GM18519 (cell line): ENCODE results near the gene CDK5RAP2.

Experiments used
- ATAC-seq: cut with Tn5 transposase; IDR thresholded peaks from one replicate; pipeline ENCODE4 v1.9.1; 2021; ENCODE audit warnings: mild to moderate bottlenecking, moderate library complexity; ENCODE audit not compliant: unreplicated experiment, low FRiP score

CDK5RAP2 gene

GRCh38 chr9:120441426-120442307 lies 138.3 kb downstream of the CDK5RAP2 start:
- ATAC-seq: no peak

- no peak for ATAC-seq
These were observed 139.2 kb downstream of the CDK5RAP2 start for GRCh38 chr9:120440791-120441190.

- no peak for ATAC-seq
These were observed 140.0 kb downstream of the CDK5RAP2 start for GRCh38 chr9:120439926-120440325.

GRCh38 chr9:120438836-120439546 lies 141.0 kb downstream of the CDK5RAP2 start:
- no peak for ATAC-seq

GRCh38 chr9:120438111-120438510 lies 141.9 kb downstream of the CDK5RAP2 start:
- ATAC-seq: no peak

GRCh38 chr9:120436983-120437475 lies 142.9 kb downstream of the CDK5RAP2 start:
- no peak for ATAC-seq

- ATAC-seq: no peak
These were observed 143.5 kb downstream of the CDK5RAP2 start for GRCh38 chr9:120436446-120436845.

GRCh38 chr9:120435091-120435490 lies 144.9 kb downstream of the CDK5RAP2 start:
- no peak for ATAC-seq

GRCh38 chr9:120434532-120434931 lies 145.4 kb downstream of the CDK5RAP2 start:
- ATAC-seq: no peak

GRCh38 chr9:120433701-120434100 lies 146.3 kb downstream of the CDK5RAP2 start:
- no peak for ATAC-seq

- ATAC-seq: no peak
These were observed 147.4 kb downstream of the CDK5RAP2 start for GRCh38 chr9:120432600-120432999.

- no peak for ATAC-seq
These were observed 148.7 kb downstream of the CDK5RAP2 start for GRCh38 chr9:120431268-120431667.

- ATAC-seq: no peak
These were observed 155.7 kb downstream of the CDK5RAP2 start for GRCh38 chr9:120424248-120424647.

- no peak for ATAC-seq
These were observed 156.2 kb downstream of the CDK5RAP2 start for GRCh38 chr9:120423812-120424211.

- ATAC-seq: no peak
These were observed 158.0 kb downstream of the CDK5RAP2 start for GRCh38 chr9:120421977-120422376.

GRCh38 chr9:120418315-120418714 lies 161.7 kb downstream of the CDK5RAP2 start:
- ATAC-seq: no peak

- no peak for ATAC-seq
These were observed 163.1 kb downstream of the CDK5RAP2 start for GRCh38 chr9:120416781-120417427.

- ATAC-seq: no peak
These were observed 166.6 kb downstream of the CDK5RAP2 start for GRCh38 chr9:120413121-120414048.

- ATAC-seq: no peak
These were observed 167.5 kb downstream of the CDK5RAP2 start for GRCh38 chr9:120412425-120412951.
